Measurements from ENCODE around the gene PEAK3. TPM values are rescaled to one million over a fixed set of nuclear protein-coding genes. Genes with fewer than 3 reads are reported as not detected.

Gene PEAK3
- total RNA-seq, 6 donors from 2014 or later = 2.4 to 8.6 (median 4.6) TPM

DNA sequence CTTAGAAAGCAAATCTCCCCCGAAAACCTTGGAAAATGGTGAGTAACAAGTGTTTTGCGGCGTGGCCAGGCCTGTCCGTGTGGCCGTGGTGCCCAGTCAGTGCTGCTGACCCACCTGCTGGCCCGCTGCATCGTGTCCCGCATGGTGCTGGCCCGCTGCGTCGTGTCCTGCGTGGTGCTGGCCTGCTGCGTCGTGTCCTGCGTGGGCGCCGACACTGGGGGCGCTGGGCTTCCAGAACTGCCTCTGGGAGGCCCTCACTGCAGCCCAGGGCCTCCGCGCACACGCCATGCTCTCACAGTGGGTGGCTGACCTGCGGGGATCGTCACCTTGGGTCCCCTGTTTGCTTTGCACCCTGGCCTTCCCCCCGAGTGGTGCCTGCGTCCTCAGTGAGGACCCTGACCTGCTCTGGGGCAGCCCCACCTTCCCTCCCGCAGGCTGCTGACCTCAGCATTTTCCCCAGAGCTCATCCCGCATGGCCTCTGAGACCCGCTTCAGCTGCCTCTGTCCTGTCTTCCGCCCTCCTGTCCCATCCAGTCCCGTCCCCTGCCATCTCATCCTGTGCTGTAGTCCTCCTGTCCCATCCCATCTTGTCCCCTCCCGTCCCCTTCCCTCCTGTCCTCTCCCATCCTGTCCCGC is 56.4 kb downstream of the PEAK3 start:
- Histone ChIP-seq H3K27ac (no peak overlapping the region), H3K27me3 (no peaks in the 10 kb centered on the region), H3K4me1 (no peaks in the 10 kb centered on the region), H3K9me3 (no peaks in the 10 kb centered on the region), H3K4me3 (no peak overlapping the region), H3K36me3 (peaks cover 34 to 100% (median 96%) of the 10 kb centered on the region in 4 donors)
- ATAC-seq (ENCODE audit: low FRiP score in 2 of 2) (no peak), DNase-seq (peak in 1 of 2 donors; percentile 71)
- TF ChIP-seq POLR2AphosphoS5 (IDR thresholded peaks at IDR 0.05) (no peak), POLR2A (IDR thresholded peaks at IDR 0.05) (no peak), EP300 (IDR thresholded peaks at IDR 0.05) (no peak)
- TF ChIP-seq, protein P1, sequence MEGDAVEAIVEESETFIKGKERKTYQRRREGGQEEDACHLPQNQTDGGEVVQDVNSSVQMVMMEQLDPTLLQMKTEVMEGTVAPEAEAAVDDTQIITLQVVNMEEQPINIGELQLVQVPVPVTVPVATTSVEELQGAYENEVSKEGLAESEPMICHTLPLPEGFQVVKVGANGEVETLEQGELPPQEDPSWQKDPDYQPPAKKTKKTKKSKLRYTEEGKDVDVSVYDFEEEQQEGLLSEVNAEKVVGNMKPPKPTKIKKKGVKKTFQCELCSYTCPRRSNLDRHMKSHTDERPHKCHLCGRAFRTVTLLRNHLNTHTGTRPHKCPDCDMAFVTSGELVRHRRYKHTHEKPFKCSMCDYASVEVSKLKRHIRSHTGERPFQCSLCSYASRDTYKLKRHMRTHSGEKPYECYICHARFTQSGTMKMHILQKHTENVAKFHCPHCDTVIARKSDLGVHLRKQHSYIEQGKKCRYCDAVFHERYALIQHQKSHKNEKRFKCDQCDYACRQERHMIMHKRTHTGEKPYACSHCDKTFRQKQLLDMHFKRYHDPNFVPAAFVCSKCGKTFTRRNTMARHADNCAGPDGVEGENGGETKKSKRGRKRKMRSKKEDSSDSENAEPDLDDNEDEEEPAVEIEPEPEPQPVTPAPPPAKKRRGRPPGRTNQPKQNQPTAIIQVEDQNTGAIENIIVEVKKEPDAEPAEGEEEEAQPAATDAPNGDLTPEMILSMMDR (IDR thresholded peaks at IDR 0.05) = no peak
- WGBS, 2 donors = 95 to 99% methylated on average over 25 to 32 of the region's 32 CpGs

GRCh38 chr19:2224754-2225349 is 57.1 kb downstream of the PEAK3 start:
- H3K36me3 ChIP-seq = peaks cover 32 to 100% (median 96%) of the 10 kb centered on the region in 4 donors
- no peak overlapping the region for H3K4me3 ChIP-seq
- DNase-seq (no peak), ATAC-seq (ENCODE audit: low FRiP score in 2 of 2) (no peak)
- no peaks in the 10 kb centered on the region for H3K27me3 ChIP-seq
- no peak overlapping the region for H3K27ac ChIP-seq
- WGBS, 2 donors = 90 to 93% methylated on average over 12 to 13 of the region's 13 CpGs
- H3K9me3 ChIP-seq = no peaks in the 10 kb centered on the region
- no peaks in the 10 kb centered on the region for H3K4me1 ChIP-seq
- TF ChIP-seq POLR2AphosphoS5 (IDR thresholded peaks at IDR 0.05) = no peak
- TF ChIP-seq, protein P1 (IDR thresholded peaks at IDR 0.05) = no peak
- TF ChIP-seq EP300 (IDR thresholded peaks at IDR 0.05) = no peak
- no peak for TF ChIP-seq POLR2A (IDR thresholded peaks at IDR 0.05)

Small RNA genes within 50 kb of the gene (small RNA-seq; reads per million reads assigned to genes)
- gene MIR1227 = 0.22 to 1.4 (median 0.38) reads per million in 4 donors

Other genes with a start within 250 kb of the PEAK3 start
- gene MKNK2, start 230.9 kb downstream of the PEAK3 start, total RNA-seq = 100 to 1,000 TPM; 200 to 397 (median 264) TPM
- gene MOB3A, start 185.8 kb downstream of the PEAK3 start, total RNA-seq = 100 to 1,000 TPM in 1 of 6 donors, 10 to 100 TPM in 5; 35.4 to 107 (median 60.7) TPM
- 10 to 100 TPM in 2 of 6 donors, 1 to 10 TPM in 3, under 1 TPM in 1; 0.59 to 61.8 (median 6.4) TPM for gene IZUMO4, start 185.3 kb downstream of the PEAK3 start, total RNA-seq
- 100 to 1,000 TPM in 5 of 6 donors, 10 to 100 TPM in 1; 73.5 to 180 (median 115) TPM for gene AP3D1, start 130.6 kb downstream of the PEAK3 start, total RNA-seq
- gene DOT1L, start 118.2 kb downstream of the PEAK3 start, total RNA-seq = 100 to 1,000 TPM in 1 of 6 donors, 10 to 100 TPM in 5; 30.3 to 104 (median 37.2) TPM
- gene PLEKHJ1, start 45.8 kb downstream of the PEAK3 start, total RNA-seq = 100 to 1,000 TPM in 2 of 6 donors, 10 to 100 TPM in 4; 67.2 to 114 (median 79.3) TPM
- 100 to 1,000 TPM in 1 of 6 donors, 10 to 100 TPM in 5; 39.8 to 104 (median 70.7) TPM for gene SF3A2, start 45.4 kb downstream of the PEAK3 start, total RNA-seq
- gene AMH, start 32.9 kb downstream of the PEAK3 start, total RNA-seq = 1 to 10 TPM; 1.1 to 6.3 (median 3.2) TPM
- 1 to 10 TPM in 3 of 6 donors, not detected in 3; 1.2 to 3.7 (median 1.7) TPM for gene JSRP1, start 25.8 kb downstream of the PEAK3 start, total RNA-seq
- under 1 TPM in 3 of 6 donors, not detected in 3; 0.10 to 0.61 (median 0.17) TPM for gene LINGO3, start 26.0 kb upstream of the PEAK3 start, total RNA-seq
- gene LSM7, start 46.4 kb upstream of the PEAK3 start, total RNA-seq = 100 to 1,000 TPM in 2 of 6 donors, 10 to 100 TPM in 4; 58.6 to 127 (median 89.8) TPM
- gene SPPL2B, start 46.5 kb upstream of the PEAK3 start, total RNA-seq = 100 to 1,000 TPM in 1 of 6 donors, 10 to 100 TPM in 5; 38.3 to 268 (median 61.7) TPM
- under 1 TPM in 4 of 6 donors, not detected in 2; 0.14 to 0.55 (median 0.26) TPM for gene TMPRSS9, start 78.1 kb upstream of the PEAK3 start, total RNA-seq
- 10 to 100 TPM; 26.2 to 82.3 (median 40.0) TPM for gene TIMM13, start 145.4 kb upstream of the PEAK3 start, total RNA-seq
- gene LMNB2, start 174.8 kb upstream of the PEAK3 start, total RNA-seq = 10 to 100 TPM; 15.7 to 49.7 (median 28.2) TPM
- 100 to 1,000 TPM in 4 of 6 donors, 10 to 100 TPM in 2; 93.2 to 247 (median 139) TPM for gene GADD45B, start 194.0 kb upstream of the PEAK3 start, total RNA-seq

All from upper lobe of left lung (tissue), 6 donors.